ENCODE measurements around the gene DNAJC5. TPM values are rescaled to one million over a fixed set of nuclear protein-coding genes. Genes with fewer than 3 reads are reported as not detected.

DNAJC5 gene
- total and polyA plus RNA-seq, 9 of the 15 experiments (the other 6 are each of a cell fraction or from before 2014, with no cell fraction given) = 0.95 to 42.8 (median 23.4) TPM

DNA sequence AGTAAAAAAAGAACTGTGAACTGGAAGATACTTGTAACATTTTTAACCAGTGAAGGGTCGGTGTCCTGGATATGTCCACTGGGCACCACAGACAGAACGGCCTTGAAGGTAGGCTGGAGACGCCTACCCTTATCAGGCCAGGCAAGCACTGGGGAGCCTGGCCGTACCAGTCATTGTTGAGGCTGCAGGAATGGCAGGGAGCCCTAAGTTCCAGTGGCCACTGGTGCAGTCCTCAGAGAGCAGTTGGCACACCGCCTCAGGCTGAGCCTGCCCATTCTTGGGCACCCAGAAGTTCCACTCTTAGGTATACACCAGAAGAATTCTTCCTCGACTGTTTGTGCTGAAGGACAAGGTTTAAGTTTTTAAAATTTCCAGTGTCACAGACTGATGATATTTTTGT, 20.5 kb downstream of the DNAJC5 start:
- H3K4me1 ChIP-seq (replicated peaks in 1 of 2; ENCODE audit: control insufficient read depth in 2 of 2, insufficient read depth in 2 of 2, low read length in 2 of 2) = peaks cover 0 to 11% of the 10 kb centered on the region in 2 experiments; a peak in 2 of 5 replicates
- no peaks in the 10 kb centered on the region for H3K9me1 ChIP-seq (ENCODE audit: control insufficient read depth, insufficient read depth, low read length)
- CTCF ChIA-PET (ENCODE audit: low intra/inter-chr PET ratio) = interaction anchor here (0.5 kb wide), 1 partner anchor 93 kb away, joined by 3 read pairs; no protein-coding TSS in a partner anchor
- no peaks in the 10 kb centered on the region for H3K27me3 ChIP-seq (ENCODE audit: control insufficient read depth in 2 of 2, insufficient read depth in 2 of 2, low read length in 2 of 2)
- no peak overlapping the region for H3K27ac ChIP-seq (ENCODE audit: extremely low read depth, low read depth, low read length)
- intact Hi-C loops (cut with micrococcal nuclease) = no loop called here
- no peak overlapping the region for H2AFZ ChIP-seq (ENCODE audit: low read depth, low read length)
- no TSS peak for BruUV-seq (replicated peaks)
- ATAC-seq (no peak), DNase-seq (ENCODE audit: extremely low read depth in 1 of 4, low spot score in 3 of 4) (no peak), FAIRE-seq (no peak)
- peaks cover 33% of the 10 kb centered on the region; the same call in 2 of the 3 replicates for H3K36me3 ChIP-seq (ENCODE audit: control insufficient read depth, insufficient read depth, low read length)
- H3K79me2 ChIP-seq (ENCODE audit: control insufficient read depth, insufficient read depth, low read length) = peaks cover 77% of the 10 kb centered on the region
- 96% methylated on average over 6 of the region's 6 CpGs for WGBS (ENCODE audit: insufficient coverage, low coverage, missing lambda C conversion rate)
- no peak overlapping the region for H3K4me2 ChIP-seq (ENCODE audit: insufficient read depth, low read length)
- in situ Hi-C loops (cut with MboI) = no loop called here
- POLR2A ChIA-PET = interaction anchor here (0.7 kb wide), 1 partner anchor 17 kb away, joined by 5 read pairs; no protein-coding TSS in a partner anchor
- H3K4me3 ChIP-seq = no peak overlapping the region
- H3K9ac ChIP-seq (ENCODE audit: insufficient read depth in 1 of 2, low read depth in 2 of 2, low read length in 2 of 2) = no peak overlapping the region
- no peaks in the 10 kb centered on the region for H4K20me1 ChIP-seq (replicated peaks; ENCODE audit: control insufficient read depth, insufficient read depth, low read length)
- peaks cover 5% of the 10 kb centered on the region; the same call in 1 of the 2 replicates for H3K9me3 ChIP-seq (replicated peaks; ENCODE audit: control insufficient read depth, insufficient read depth, low read depth, low read length)
- TF ChIP-seq, protein P1, sequence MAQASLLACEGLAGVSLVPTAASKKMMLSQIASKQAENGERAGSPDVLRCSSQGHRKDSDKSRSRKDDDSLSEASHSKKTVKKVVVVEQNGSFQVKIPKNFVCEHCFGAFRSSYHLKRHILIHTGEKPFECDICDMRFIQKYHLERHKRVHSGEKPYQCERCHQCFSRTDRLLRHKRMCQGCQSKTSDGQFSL (CRISPR knock-in tag; IDR thresholded peaks at IDR 0.05) = no peak
- TF ChIP-seq, protein P1 (tag; IDR thresholded peaks at IDR 0.05) = no peak
- TF ChIP-seq ZNF165 (CRISPR knock-in tag; IDR thresholded peaks at IDR 0.05; ENCODE audit: borderline replicate concordance) (no peak), ZNF253 (CRISPR knock-in tag; conservative IDR thresholded peaks at IDR 0.05) (no peak), TCF7 (IDR thresholded peaks at IDR 0.05; ENCODE audit: borderline replicate concordance) (no peak), STAG1 (CRISPR knock-in tag; IDR thresholded peaks at IDR 0.05; ENCODE audit: borderline replicate concordance) (no peak), U2AF2 (optimal IDR thresholded peaks at IDR 0.05; ENCODE audit: low read depth, low read length) (no peak), ARID2 (IDR thresholded peaks at IDR 0.05) (no peak), C11orf30 (IDR thresholded peaks at IDR 0.05; ENCODE audit: low read depth) (no peak), KAT7 (CRISPR knock-in tag; IDR thresholded peaks at IDR 0.05; ENCODE audit: borderline replicate concordance) (no peak), ZNF436 (CRISPR knock-in tag; IDR thresholded peaks at IDR 0.05) (no peak), HDAC1 (IDR thresholded peaks at IDR 0.05) (no peak)
- TF ChIP-seq, protein P2, sequence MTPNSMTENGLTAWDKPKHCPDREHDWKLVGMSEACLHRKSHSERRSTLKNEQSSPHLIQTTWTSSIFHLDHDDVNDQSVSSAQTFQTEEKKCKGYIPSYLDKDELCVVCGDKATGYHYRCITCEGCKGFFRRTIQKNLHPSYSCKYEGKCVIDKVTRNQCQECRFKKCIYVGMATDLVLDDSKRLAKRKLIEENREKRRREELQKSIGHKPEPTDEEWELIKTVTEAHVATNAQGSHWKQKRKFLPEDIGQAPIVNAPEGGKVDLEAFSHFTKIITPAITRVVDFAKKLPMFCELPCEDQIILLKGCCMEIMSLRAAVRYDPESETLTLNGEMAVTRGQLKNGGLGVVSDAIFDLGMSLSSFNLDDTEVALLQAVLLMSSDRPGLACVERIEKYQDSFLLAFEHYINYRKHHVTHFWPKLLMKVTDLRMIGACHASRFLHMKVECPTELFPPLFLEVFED (CRISPR knock-in tag; conservative IDR thresholded peaks at IDR 0.05) = no peak
- TF ChIP-seq, protein P3, sequence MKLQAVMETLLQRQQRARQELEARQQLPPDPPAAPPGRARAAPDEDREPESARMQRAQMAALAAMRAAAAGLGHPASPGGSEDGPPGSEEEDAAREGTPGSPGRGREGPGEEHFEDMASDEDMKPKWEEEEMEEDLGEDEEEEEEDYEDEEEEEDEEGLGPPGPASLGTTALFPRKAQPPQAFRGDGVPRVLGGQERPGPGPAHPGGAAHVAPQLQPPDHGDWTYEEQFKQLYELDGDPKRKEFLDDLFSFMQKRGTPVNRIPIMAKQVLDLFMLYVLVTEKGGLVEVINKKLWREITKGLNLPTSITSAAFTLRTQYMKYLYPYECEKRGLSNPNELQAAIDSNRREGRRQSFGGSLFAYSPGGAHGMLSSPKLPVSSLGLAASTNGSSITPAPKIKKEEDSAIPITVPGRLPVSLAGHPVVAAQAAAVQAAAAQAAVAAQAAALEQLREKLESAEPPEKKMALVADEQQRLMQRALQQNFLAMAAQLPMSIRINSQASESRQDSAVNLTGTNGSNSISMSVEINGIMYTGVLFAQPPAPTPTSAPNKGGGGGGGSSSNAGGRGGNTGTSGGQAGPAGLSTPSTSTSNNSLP (IDR thresholded peaks at IDR 0.05; ENCODE audit: borderline replicate concordance, low read depth, low read length) = no peak
- TF ChIP-seq, protein P4, sequence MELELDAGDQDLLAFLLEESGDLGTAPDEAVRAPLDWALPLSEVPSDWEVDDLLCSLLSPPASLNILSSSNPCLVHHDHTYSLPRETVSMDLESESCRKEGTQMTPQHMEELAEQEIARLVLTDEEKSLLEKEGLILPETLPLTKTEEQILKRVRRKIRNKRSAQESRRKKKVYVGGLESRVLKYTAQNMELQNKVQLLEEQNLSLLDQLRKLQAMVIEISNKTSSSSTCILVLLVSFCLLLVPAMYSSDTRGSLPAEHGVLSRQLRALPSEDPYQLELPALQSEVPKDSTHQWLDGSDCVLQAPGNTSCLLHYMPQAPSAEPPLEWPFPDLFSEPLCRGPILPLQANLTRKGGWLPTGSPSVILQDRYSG (tag; conservative IDR thresholded peaks at IDR 0.05; ENCODE audit: low read depth) = no peak
- TF ChIP-seq, protein P5, sequence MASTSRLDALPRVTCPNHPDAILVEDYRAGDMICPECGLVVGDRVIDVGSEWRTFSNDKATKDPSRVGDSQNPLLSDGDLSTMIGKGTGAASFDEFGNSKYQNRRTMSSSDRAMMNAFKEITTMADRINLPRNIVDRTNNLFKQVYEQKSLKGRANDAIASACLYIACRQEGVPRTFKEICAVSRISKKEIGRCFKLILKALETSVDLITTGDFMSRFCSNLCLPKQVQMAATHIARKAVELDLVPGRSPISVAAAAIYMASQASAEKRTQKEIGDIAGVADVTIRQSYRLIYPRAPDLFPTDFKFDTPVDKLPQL (IDR thresholded peaks at IDR 0.05; ENCODE audit: extremely low read depth, insufficient read length) = no peak
